Amniotic stem cell (primary cell): ENCODE data around the gene ZNF618.
"Not testable (repeated sequence)": the region's sequence is repeated elsewhere in the genome, so short reads cannot be mapped to it uniquely, and the experiment has no call there.

ENCODE experiments used
- DNase-seq: peaks from one replicate; lab custom pipeline; 2025; lab: John Stamatoyannopoulos, UW

Gene ZNF618

GRCh38 chr9:114082763-114083412 is 206.8 kb downstream of the ZNF618 start:
- not testable (repeated sequence) for DNase-seq

- no peak for DNase-seq
Measured at GRCh38 chr9:114083666-114084065, 207.6 kb downstream of the ZNF618 start.

GRCh38 chr9:114084282-114085073 is 208.4 kb downstream of the ZNF618 start:
- no peak for DNase-seq

DNA sequence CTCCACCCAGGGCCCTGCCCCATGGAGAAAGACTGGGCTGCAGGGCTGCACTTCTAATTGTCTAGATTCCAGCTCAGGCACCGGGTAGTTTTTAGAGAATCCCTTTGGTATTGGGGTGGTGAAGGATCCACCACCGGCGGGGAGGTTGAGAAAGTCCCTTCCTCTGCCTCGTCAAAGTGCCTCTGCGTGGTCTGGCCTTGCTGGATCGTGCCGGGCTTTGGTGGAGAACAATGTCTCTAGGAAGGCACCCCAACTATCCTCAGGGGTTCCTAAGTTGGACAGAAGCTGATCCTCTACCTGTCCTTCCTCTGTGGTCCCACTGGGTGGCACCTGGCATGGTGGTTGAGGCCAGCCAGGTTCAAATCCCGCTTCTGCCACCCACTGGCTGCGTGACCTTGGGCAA is 209.3 kb downstream of the ZNF618 start:
- no peak for DNase-seq

- no peak for DNase-seq
Measured at GRCh38 chr9:114086009-114086408, 209.9 kb downstream of the ZNF618 start.

DNA sequence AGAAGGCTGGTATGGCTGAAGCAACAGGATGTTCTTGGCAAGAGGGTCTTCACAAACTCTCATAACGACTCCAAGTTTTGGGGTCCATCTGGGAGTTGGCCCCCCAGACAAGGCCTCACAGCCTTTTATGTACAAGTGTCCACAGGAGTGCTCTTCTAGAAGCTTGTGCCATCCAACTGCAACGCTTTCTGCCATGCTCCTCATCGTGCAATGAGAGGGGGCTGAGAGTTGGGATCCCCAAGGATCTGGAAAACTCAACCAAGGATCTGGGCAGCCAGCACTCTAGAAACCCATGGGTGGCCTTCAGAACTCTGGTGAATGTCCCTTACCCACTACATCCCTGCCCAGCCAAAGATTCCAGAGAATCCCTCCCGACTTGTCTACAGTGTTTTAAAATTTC is 210.5 kb downstream of the ZNF618 start:
- DNase-seq, result no peak

GRCh38 chr9:114087721-114088120 is 211.6 kb downstream of the ZNF618 start:
- no peak for DNase-seq

DNA sequence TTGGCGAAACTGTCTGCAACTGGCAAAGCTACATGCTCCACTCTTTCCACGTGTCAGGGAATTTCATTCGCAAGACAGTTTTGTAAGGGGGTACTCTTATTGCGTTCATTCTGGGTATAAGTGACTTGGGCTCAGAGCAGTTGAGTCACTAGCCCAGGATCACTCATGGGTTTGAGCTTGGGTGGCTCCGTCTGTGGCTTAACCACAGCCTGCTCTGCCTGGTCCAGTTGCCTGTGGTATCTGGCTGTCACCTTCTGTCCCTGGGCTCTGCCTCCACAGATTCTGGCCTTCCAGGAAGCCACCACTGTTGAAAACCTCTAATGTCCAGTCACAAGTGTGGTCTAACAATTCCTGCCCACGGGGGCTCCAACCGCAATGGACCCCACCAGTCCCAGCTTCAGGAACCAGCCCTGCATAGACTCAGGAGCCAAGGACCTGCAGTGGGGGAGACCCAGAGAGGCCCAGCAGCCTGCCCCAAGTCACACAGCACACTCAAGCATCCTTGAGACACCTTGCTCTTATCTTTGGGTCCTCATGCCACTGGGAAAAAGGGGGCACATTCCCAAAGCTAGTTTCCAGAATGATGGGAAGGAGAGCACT is 212.6 kb downstream of the ZNF618 start:
- no peak for DNase-seq

DNA sequence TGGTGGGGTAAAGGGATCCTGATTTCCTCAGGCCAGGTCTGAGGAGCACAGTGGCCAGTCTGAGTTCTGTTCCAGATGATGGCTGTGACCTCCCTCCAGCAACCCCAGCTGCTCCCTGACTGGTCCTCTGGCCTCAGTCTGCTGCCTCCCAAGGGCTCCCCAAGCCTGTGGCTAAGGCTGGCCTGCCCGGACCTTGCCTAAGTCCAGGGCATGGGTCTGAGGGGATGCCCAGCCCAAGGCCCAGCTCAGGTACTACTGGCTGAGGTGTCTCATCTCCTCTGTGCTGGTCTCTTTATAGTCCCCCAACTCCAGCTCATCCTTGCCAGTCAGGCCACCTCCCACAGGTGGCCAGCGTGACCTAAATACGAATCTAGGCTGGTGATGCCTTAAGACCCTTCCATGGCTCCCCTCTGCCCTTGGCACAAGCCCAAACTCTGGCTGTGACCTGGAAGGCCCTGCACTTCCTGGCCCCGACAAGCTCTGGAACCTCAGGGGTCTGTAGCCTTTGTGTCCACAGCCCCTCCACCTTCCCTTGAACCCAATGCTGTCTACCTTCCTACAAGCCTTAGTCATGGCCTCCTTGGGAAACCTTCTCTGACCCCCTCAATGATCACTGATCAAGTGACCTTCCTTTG is 213.2 kb downstream of the ZNF618 start:
- DNase-seq, result no peak

GRCh38 chr9:114090798-114091197 is 214.7 kb downstream of the ZNF618 start:
- DNase-seq, result no peak

DNA sequence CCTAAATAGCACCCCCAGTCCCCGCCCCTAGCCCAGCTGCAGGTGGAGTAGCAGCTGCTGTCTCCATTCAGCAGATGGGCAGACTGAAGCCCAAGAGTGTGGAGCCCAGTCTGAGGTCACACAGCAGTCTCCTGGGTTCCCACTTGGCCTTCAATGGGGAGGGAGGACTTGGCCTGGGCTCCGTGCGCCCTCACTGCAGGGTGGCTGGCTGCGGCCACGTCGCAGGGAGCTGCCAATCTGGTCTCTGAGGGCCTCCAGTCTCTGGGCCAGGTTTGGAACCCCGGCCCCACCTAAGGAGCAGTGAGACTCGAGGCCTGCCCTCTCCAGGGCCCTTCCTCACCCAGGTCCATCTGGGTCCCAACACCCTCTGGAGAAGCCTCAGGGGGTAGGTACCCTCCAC is 215.6 kb downstream of the ZNF618 start:
- no peak for DNase-seq

DNA sequence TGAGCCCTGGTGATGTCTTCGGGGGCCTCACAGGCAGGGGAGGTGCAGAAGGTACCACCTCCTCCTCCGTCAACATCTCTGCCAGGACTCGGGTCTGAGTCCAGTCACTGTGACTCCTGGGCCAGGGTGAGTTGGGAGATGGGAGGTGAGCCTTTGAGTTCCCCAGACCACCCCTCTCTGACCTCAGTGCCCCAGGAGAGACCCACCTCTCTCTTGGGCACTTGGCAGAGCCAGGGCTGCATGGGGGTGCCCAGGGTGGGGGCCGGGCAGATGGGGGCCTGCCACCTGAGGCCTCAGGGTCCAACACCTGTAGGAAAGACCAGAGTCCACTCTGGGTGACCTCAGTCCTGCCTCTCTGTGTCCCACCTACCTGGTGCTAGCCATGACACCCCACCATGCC is 216.2 kb downstream of the ZNF618 start:
- DNase-seq, result no peak

GRCh38 chr9:114093031-114093471 is 216.9 kb downstream of the ZNF618 start:
- no peak for DNase-seq

- no peak for DNase-seq
Measured at GRCh38 chr9:114093761-114094505, 217.8 kb downstream of the ZNF618 start.

GRCh38 chr9:114094971-114095370 is 218.9 kb downstream of the ZNF618 start:
- DNase-seq, result no peak

DNA sequence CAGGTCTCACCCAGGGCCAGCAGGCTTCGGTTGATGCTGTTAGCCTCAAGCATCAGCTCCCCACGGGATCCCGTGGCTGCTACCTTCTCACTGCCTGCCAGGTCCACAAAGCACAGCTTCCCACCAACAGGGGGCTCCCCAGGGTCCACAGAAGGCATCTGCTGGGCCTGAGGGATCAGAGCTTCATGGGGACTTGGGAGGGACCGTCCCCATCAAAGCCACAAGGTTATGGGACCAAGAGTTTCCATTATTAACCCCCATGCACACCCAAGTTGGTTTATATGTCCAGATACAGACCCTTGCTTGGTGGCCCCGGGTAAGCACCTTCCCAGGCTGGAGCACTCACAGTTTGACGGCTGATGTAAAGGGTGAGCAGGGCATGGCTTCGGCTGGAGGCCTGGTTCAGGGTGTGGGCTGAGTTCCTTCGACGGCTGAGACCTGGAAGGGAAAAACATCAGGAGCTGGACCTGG is 220.0 kb downstream of the ZNF618 start:
- no peak for DNase-seq

- no peak for DNase-seq
Measured at GRCh38 chr9:114096866-114097612, 220.9 kb downstream of the ZNF618 start.

GRCh38 chr9:114097613-114098020 is 221.5 kb downstream of the ZNF618 start:
- DNase-seq, result no peak

GRCh38 chr9:114098021-114098935 is 222.2 kb downstream of the ZNF618 start:
- no peak for DNase-seq
